ENCODE measurements around the gene SNRNP25. TPM values are rescaled to one million over a fixed set of nuclear protein-coding genes. Genes with fewer than 3 reads are reported as not detected.

SNRNP25 gene
- total and polyA plus RNA-seq, 9 of the 15 experiments (the other 6 are each of a cell fraction or from before 2014, with no cell fraction given): 59.0 to 176 (median 108) TPM

DNA sequence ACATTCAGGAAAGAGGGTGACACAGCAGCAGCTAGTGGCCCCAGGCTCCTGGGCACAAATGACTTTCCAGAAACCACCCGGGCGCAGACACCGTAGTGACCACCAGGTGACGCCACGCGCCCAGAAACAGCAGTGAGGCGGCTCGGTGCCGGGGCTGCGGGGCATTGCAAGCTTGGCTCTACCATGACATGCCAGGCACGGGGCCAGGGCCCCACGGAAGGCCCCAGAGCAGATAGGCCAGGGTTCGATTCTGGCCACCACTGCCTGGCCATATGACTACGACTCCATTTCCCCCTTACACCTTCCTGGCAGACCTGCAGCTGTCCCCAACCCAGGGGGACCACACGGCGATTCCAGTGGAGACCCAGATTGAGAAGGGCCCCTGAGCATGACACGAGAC, 12.1 kb downstream of the SNRNP25 start (continued):
- TF ChIP-seq, protein P1, sequence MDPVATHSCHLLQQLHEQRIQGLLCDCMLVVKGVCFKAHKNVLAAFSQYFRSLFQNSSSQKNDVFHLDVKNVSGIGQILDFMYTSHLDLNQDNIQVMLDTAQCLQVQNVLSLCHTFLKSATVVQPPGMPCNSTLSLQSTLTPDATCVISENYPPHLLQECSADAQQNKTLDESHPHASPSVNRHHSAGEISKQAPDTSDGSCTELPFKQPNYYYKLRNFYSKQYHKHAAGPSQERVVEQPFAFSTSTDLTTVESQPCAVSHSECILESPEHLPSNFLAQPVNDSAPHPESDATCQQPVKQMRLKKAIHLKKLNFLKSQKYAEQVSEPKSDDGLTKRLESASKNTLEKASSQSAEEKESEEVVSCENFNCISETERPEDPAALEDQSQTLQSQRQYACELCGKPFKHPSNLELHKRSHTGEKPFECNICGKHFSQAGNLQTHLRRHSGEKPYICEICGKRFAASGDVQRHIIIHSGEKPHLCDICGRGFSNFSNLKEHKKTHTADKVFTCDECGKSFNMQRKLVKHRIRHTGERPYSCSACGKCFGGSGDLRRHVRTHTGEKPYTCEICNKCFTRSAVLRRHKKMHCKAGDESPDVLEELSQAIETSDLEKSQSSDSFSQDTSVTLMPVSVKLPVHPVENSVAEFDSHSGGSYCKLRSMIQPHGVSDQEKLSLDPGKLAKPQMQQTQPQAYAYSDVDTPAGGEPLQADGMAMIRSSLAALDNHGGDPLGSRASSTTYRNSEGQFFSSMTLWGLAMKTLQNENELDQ (CRISPR knock-in tag; IDR thresholded peaks at IDR 0.05; ENCODE audit: borderline replicate concordance): no peak
- TF ChIP-seq CBFA2T2 (conservative IDR thresholded peaks at IDR 0.05) (no peak), CBX8 (IDR thresholded peaks at IDR 0.05; ENCODE audit: borderline replicate concordance, extremely low read depth, low read depth, low read length, poor library complexity, severe bottlenecking) (no peak), GTF2A2 (tag; IDR thresholded peaks at IDR 0.05) (no peak), CXXC5 (CRISPR knock-in tag; IDR thresholded peaks at IDR 0.05) (no peak), XRCC5 (IDR thresholded peaks at IDR 0.05; ENCODE audit: low read depth, low read length) (peak; percentile 83), ZNF133 (CRISPR knock-in tag; IDR thresholded peaks at IDR 0.05) (no peak), HOMEZ (CRISPR knock-in tag; IDR thresholded peaks at IDR 0.05) (no peak), ZNF707 (CRISPR knock-in tag; conservative IDR thresholded peaks at IDR 0.05) (no peak), ZNF79 (CRISPR knock-in tag; IDR thresholded peaks at IDR 0.05; ENCODE audit: low read depth) (no peak)
- TF ChIP-seq, protein P2, sequence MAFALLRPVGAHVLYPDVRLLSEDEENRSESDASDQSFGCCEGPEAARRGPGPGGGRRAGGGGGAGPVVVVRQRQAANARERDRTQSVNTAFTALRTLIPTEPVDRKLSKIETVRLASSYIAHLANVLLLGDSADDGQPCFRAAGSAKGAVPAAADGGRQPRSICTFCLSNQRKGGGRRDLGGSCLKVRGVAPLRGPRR (CRISPR knock-in tag; IDR thresholded peaks at IDR 0.05): no peak
- TF ChIP-seq, protein P3, sequence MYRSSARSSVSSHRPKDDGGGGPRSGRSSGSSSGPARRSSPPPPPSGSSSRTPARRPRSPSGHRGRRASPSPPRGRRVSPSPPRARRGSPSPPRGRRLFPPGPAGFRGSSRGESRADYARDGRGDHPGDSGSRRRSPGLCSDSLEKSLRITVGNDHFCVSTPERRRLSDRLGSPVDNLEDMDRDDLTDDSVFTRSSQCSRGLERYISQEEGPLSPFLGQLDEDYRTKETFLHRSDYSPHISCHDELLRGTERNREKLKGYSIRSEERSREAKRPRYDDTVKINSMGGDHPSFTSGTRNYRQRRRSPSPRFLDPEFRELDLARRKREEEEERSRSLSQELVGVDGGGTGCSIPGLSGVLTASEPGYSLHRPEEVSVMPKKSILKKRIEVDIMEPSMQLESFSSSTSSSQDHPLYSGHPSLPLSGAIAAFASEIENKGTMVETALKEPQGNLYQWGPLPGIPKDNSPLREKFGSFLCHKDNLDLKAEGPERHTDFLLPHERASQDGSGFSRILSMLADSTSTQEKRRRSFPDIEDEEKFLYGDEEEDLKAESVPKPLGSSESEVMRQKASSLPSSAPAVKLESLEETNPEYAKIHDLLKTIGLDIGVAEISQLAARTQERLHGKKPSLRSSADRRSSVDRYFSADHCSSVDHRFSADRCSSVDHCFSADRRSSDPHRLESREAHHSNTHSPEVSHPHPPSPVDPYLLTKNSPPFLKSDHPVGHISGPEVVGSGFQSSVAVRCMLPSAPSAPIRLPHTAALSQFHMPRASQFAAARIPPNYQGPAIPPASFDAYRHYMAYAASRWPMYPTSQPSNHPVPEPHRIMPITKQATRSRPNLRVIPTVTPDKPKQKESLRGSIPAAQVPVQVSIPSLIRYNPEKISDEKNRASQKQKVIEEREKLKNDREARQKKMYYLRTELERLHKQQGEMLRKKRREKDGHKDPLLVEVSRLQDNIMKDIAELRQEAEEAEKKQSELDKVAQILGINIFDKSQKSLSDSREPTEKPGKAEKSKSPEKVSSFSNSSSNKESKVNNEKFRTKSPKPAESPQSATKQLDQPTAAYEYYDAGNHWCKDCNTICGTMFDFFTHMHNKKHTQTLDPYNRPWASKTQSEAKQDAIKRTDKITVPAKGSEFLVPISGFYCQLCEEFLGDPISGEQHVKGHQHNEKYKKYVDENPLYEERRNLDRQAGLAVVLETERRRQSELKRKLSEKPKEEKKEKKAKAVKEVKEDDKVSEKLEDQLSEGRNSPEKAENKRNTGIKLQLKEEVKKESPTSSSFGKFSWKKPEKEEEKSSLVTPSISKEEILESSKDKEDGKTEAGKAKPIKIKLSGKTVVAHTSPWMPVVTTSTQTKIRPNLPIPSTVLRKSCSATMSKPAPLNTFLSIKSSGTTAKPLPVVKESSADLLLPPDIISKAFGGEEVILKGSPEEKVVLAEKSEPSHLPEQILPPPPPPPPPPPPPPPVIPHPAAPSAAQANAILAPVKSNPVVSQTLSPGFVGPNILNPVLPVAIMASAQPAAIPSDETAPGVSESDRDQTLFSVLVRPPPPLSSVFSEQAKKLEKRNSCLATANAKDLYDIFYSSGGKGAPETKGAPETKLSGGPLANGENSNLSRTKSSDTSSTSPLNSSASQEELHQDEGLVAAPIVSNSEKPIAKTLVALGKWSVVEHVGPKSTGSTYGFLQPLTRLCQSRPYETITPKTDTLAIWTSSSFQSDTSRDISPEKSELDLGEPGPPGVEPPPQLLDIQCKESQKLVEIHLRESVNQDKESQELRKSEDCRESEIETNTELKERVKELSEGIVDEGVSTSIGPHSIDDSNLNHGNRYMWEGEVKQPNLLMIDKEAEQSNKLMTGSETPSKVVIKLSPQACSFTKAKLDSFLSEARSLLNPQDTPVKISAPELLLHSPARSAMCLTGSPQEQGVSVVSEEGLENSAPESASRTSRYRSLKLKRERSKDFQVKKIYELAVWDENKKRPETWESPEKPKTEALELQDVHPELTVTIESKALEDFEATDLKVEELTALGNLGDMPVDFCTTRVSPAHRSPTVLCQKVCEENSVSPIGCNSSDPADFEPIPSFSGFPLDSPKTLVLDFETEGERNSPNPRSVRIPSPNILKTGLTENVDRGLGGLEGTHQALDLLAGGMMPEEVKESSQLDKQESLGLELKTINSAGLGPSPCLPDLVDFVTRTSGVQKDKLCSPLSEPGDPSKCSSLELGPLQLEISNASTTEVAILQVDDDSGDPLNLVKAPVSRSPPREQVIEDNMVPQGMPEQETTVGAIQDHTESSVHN (IDR thresholded peaks at IDR 0.05; ENCODE audit: borderline replicate concordance in 1 of 2, low read depth in 1 of 2): no peak
- TF ChIP-seq, protein P4, sequence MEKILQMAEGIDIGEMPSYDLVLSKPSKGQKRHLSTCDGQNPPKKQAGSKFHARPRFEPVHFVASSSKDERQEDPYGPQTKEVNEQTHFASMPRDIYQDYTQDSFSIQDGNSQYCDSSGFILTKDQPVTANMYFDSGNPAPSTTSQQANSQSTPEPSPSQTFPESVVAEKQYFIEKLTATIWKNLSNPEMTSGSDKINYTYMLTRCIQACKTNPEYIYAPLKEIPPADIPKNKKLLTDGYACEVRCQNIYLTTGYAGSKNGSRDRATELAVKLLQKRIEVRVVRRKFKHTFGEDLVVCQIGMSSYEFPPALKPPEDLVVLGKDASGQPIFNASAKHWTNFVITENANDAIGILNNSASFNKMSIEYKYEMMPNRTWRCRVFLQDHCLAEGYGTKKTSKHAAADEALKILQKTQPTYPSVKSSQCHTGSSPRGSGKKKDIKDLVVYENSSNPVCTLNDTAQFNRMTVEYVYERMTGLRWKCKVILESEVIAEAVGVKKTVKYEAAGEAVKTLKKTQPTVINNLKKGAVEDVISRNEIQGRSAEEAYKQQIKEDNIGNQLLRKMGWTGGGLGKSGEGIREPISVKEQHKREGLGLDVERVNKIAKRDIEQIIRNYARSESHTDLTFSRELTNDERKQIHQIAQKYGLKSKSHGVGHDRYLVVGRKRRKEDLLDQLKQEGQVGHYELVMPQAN (IDR thresholded peaks at IDR 0.05; ENCODE audit: borderline replicate concordance): no peak
